Measurements from ENCODE around the gene CTRB1.
A peak's percentile ranks its signal among the peaks of the same experiment; 100 is the strongest.

CTRB1 gene

GRCh38 chr16:75260851-75261589 is 42.2 kb downstream of the CTRB1 start:
- DNase-seq (ENCODE audit: low spot score) = no peak
- TF ChIP-seq CTCF (IDR thresholded peaks at IDR 0.05) = no peak
- H3K4me3 ChIP-seq = peak overlapping the region; percentile 91
- peak overlapping the region; percentile 94 to 97 for H3K27ac ChIP-seq

- peak overlapping the region; percentile 94 to 97 for H3K27ac ChIP-seq
- no peak for TF ChIP-seq CTCF (IDR thresholded peaks at IDR 0.05)
- H3K4me3 ChIP-seq = peak overlapping the region; percentile 91
- DNase-seq (ENCODE audit: low spot score) = no peak
Measured at GRCh38 chr16:75261590-75262078, 42.8 kb downstream of the CTRB1 start.

DNA sequence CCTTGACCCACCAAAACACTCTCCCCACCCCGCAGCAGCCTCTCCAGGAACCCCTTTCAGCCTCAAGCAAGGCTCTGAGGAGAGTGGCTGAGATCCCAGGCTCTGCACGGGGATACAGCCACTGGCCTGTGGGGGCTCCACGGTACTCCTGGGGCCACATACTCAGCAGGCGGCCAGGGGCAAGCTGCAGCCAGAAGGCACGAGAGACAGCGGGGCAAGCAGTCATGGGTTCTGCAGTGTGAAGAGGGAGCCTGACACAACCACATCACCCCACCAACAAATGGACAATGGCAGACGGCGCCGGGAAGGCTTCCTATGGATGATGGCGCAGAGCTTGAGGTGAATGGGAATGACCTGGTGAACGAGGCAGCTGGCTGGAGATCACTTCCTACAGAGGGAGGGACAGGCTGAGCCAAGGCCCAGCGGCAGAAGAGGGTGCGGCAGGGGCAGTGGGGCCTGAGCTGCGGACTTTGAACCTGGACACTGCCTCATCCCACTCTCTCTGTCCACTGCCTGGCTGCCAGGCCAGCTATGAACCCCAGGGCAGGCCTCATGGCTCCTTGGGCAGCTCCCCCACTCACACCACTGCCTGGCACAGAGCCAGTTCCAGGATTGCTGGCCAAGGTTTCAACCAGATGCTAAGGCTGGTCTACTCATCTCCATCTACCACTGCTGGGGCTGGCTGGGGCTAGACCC is 43.5 kb downstream of the CTRB1 start:
- Histone ChIP-seq H3K4me3 (peak overlapping the region; percentile 91), H3K27ac (peak overlapping the region; percentile 94 to 97)
- TF ChIP-seq CTCF (IDR thresholded peaks at IDR 0.05) = no peak
- DNase-seq (ENCODE audit: low spot score) = no peak

GRCh38 chr16:75262800-75263127 is 44.0 kb downstream of the CTRB1 start:
- Histone ChIP-seq H3K4me3 (peak overlapping the region; percentile 91), H3K27ac (peak overlapping the region; percentile 94 to 97)
- TF ChIP-seq CTCF (IDR thresholded peaks at IDR 0.05) = no peak
- DNase-seq (ENCODE audit: low spot score) = no peak

DNA sequence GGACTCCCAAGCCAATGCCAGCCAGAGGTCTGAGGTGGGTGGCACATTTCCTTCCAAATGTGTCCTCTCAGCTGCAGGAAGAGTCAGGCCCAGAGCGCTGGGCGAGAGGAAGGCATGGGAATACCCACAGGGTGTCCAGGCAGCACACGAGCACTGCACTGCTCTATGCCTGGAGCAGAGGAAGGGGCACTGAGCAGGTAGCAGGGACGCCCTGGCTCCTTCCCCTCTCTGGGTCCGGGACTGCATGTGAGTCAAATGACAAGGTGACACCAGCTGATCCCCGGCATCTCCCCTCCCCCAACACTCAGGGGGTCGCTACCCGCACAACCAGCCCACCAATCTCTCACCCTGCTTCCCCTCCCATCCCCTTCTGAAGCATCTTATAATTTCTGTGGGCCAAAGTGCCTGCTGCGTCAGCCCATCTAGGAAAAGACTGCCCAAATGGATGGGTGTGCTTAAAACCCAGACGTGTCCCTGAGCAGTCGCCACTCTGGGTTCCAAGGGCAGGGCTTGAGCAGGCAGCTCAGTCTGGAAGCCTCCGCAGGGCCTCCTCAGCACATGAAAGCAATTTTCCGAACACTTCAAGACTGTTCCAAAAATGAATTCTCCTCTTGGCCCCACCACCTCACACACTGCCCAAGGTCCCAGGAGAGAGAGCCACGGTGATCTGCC is 44.6 kb downstream of the CTRB1 start:
- DNase-seq (ENCODE audit: low spot score) = peak; percentile 72
- peak overlapping the region; percentile 91 for H3K4me3 ChIP-seq
- H3K27ac ChIP-seq = peak overlapping the region; percentile 94 to 97
- TF ChIP-seq CTCF (IDR thresholded peaks at IDR 0.05) = no peak

GRCh38 chr16:75263963-75264445 is 45.2 kb downstream of the CTRB1 start:
- peak overlapping the region; percentile 94 to 97 for H3K27ac ChIP-seq
- no peak for TF ChIP-seq CTCF (IDR thresholded peaks at IDR 0.05)
- DNase-seq (ENCODE audit: low spot score) = peak; percentile 84
- H3K4me3 ChIP-seq = peak overlapping the region; percentile 91

Measured in coronary artery (tissue), 2 donors.